HEK293 (cell line): ENCODE data around the gene PKNOX2.

Experiments used
- CTCF ChIA-PET: fragments of 350-600 bp; formaldehyde crosslinking; extraction: SDS; loops from one replicate; lab custom pipeline; 2021; ENCODE audit warnings: antibody characterized with exemption; lab: Yijun Ruan, JAX
- POLR2A ChIA-PET: fragments of 300-600 bp; formaldehyde crosslinking; extraction: SDS; loops from one replicate; lab custom pipeline; 2020; ENCODE audit warnings: antibody characterized with exemption, inconsistent platforms; lab: Yijun Ruan, JAX
- H3K27ac ChIP-seq: fragments of 200-500 bp; sonication (Bioruptor generic); 2 replicates; pipeline ENCODE4 v1.5.1; 2014; ENCODE audit warnings: low read depth, low read length, control low read depth, inconsistent platforms; ENCODE audit errors: extremely low read depth
- H3K36me3 ChIP-seq, 2 experiments: fragments of 200-500 bp in 1 of 2; sonication (Bioruptor generic) in 1 of 2; 1 replicate in 1 of 2; 2 replicates in 1 of 2; pipeline ENCODE4 v1.5.1; 2014 to 2017; ENCODE audit warnings: inconsistent platforms in 2 of 2, low read length in 2 of 2; ENCODE audit not compliant: control insufficient read depth in 2 of 2, insufficient read depth in 1 of 2
- H3K4me1 ChIP-seq: fragments of 200-500 bp; sonication (Bioruptor generic); 2 replicates; pipeline ENCODE4 v1.5.1; 2014; ENCODE audit warnings: mild to moderate bottlenecking, low read length, inconsistent platforms; ENCODE audit not compliant: control insufficient read depth, insufficient read depth
- H3K4me3 ChIP-seq: 2 replicates; pipeline ENCODE4 v1.5.1; 2011; ENCODE audit warnings: low read depth, mild to moderate bottlenecking, control low read depth, low read length, moderate library complexity
- H3K9me3 ChIP-seq: fragments of 200-500 bp; sonication (Bioruptor generic); 2 replicates; pipeline ENCODE4 v1.5.1; 2014; ENCODE audit warnings: low read depth, low read length, inconsistent platforms; ENCODE audit not compliant: control insufficient read depth, insufficient read depth
- GFI1B ChIP-seq: fragments of 450-650 bp; formaldehyde crosslinking; IDR thresholded peaks from 2 replicates; pipeline ENCODE4 v1.5.1; 2016; ENCODE audit warnings: missing biosample characterization, missing genetic modification characterization
- KLF10 ChIP-seq: fragments of 450-650 bp; IDR thresholded peaks from 2 replicates; pipeline ENCODE4 v1.5.1; 2018; ENCODE audit warnings: missing biosample characterization, mild to moderate bottlenecking, missing genetic modification characterization
- OVOL3 ChIP-seq: fragments of 450-650 bp; formaldehyde crosslinking; IDR thresholded peaks from 2 replicates; pipeline ENCODE4 v1.5.1; 2016; ENCODE audit warnings: missing biosample characterization, missing genetic modification characterization
- REPIN1 ChIP-seq: fragments of 450-650 bp; formaldehyde crosslinking; IDR thresholded peaks from 2 replicates; pipeline ENCODE4 v1.5.1; 2017; ENCODE audit warnings: missing biosample characterization, missing genetic modification characterization, low read depth
- ZBTB17 ChIP-seq: fragments of 450-650 bp; formaldehyde crosslinking; IDR thresholded peaks from 2 replicates; pipeline ENCODE4 v1.5.1; 2016; ENCODE audit warnings: missing biosample characterization, missing genetic modification characterization
- ZBTB21 ChIP-seq: fragments of 450-650 bp; formaldehyde crosslinking; IDR thresholded peaks from 2 replicates; pipeline ENCODE4 v1.5.1; 2017; ENCODE audit warnings: missing biosample characterization, missing genetic modification characterization
- ZBTB48 ChIP-seq: fragments of 450-650 bp; formaldehyde crosslinking; IDR thresholded peaks from 2 replicates; pipeline ENCODE4 v1.5.1; 2016; ENCODE audit warnings: missing biosample characterization, missing genetic modification characterization
- ZFHX2 ChIP-seq: fragments of 450-650 bp; formaldehyde crosslinking; conservative IDR thresholded peaks from 2 replicates; pipeline ENCODE4 v1.5.1; 2016; ENCODE audit warnings: missing biosample characterization, missing genetic modification characterization
- ZNF121 ChIP-seq: fragments of 450-650 bp; formaldehyde crosslinking; IDR thresholded peaks from 2 replicates; pipeline ENCODE4 v1.5.1; 2016; ENCODE audit warnings: missing biosample characterization, missing genetic modification characterization
- ZNF132 ChIP-seq: fragments of 450-650 bp; formaldehyde crosslinking; IDR thresholded peaks from 2 replicates; pipeline ENCODE4 v1.5.1; 2017; ENCODE audit warnings: missing biosample characterization, missing genetic modification characterization, borderline replicate concordance
- ZNF184 ChIP-seq: fragments of 450-650 bp; IDR thresholded peaks from 2 replicates; pipeline ENCODE4 v1.5.1; 2018; ENCODE audit warnings: missing biosample characterization, mild to moderate bottlenecking, missing genetic modification characterization
- ZNF26 ChIP-seq: fragments of 450-650 bp; formaldehyde crosslinking; IDR thresholded peaks from 2 replicates; pipeline ENCODE4 v1.5.1; 2016; ENCODE audit warnings: missing biosample characterization, missing genetic modification characterization
- ZNF280D ChIP-seq: fragments of 450-650 bp; formaldehyde crosslinking; IDR thresholded peaks from 2 replicates; pipeline ENCODE4 v1.5.1; 2016; ENCODE audit warnings: missing biosample characterization, missing genetic modification characterization
- ZNF423 ChIP-seq: fragments of 450-650 bp; formaldehyde crosslinking; IDR thresholded peaks from 2 replicates; pipeline ENCODE4 v1.5.1; 2016; ENCODE audit warnings: missing biosample characterization, missing genetic modification characterization
- ZNF473 ChIP-seq: fragments of 450-650 bp; formaldehyde crosslinking; IDR thresholded peaks from 2 replicates; pipeline ENCODE4 v1.5.1; 2017; ENCODE audit warnings: missing biosample characterization, missing genetic modification characterization
- ZNF488 ChIP-seq: fragments of 450-650 bp; formaldehyde crosslinking; IDR thresholded peaks from 2 replicates; pipeline ENCODE4 v1.5.1; 2016; ENCODE audit warnings: missing biosample characterization, missing genetic modification characterization
- ZNF544 ChIP-seq: fragments of 450-650 bp; formaldehyde crosslinking; IDR thresholded peaks from 2 replicates; pipeline ENCODE4 v1.5.0; 2017; ENCODE audit warnings: missing biosample characterization, missing genetic modification characterization
- ZNF560 ChIP-seq: fragments of 450-650 bp; formaldehyde crosslinking; IDR thresholded peaks from 2 replicates; pipeline ENCODE4 v1.5.1; 2017; ENCODE audit warnings: missing biosample characterization, missing genetic modification characterization, borderline replicate concordance
- ZNF571 ChIP-seq: fragments of 450-650 bp; formaldehyde crosslinking; IDR thresholded peaks from 2 replicates; pipeline ENCODE4 v1.5.0; 2017; ENCODE audit warnings: missing biosample characterization, missing genetic modification characterization
- ZNF701 ChIP-seq: fragments of 450-650 bp; formaldehyde crosslinking; IDR thresholded peaks from 2 replicates; pipeline ENCODE4 v1.5.1; 2016; ENCODE audit warnings: missing biosample characterization, missing genetic modification characterization

PKNOX2 gene

GRCh38 chr11:125211191-125211947 lies 46.8 kb downstream of the PKNOX2 start:
- H3K4me1 ChIP-seq: no peaks in the 10 kb centered on the region
- H3K36me3 ChIP-seq: no peaks in the 10 kb centered on the region
- CTCF ChIA-PET: no interaction called here
- peak; percentile 73 for TF ChIP-seq ZBTB17 (tag by site-specific recombination)
- TF ChIP-seq ZNF280D (tag by site-specific recombination): no peak
- TF ChIP-seq ZNF473 (tag by site-specific recombination): no peak
- TF ChIP-seq ZFHX2 (tag by site-specific recombination): no peak
- TF ChIP-seq REPIN1 (tag by site-specific recombination): no peak
- no peak for TF ChIP-seq KLF10 (tag by site-specific recombination)
- TF ChIP-seq, all 188 proteins: peak for 1
- POLR2A ChIA-PET: no interaction called here
- H3K27ac ChIP-seq: no peak overlapping the region
- H3K9me3 ChIP-seq: no peaks in the 10 kb centered on the region
- no peak overlapping the region for H3K4me3 ChIP-seq

- no peak overlapping the region for H3K27ac ChIP-seq
- no peaks in the 10 kb centered on the region for H3K36me3 ChIP-seq
- H3K9me3 ChIP-seq: no peaks in the 10 kb centered on the region
- no peak overlapping the region for H3K4me3 ChIP-seq
- CTCF ChIA-PET: interaction anchor here (1.6 kb wide), 1 partner anchor 133 kb away, joined by 8 read pairs; no protein-coding TSS in a partner anchor
- H3K4me1 ChIP-seq: no peaks in the 10 kb centered on the region
- POLR2A ChIA-PET: no interaction called here
- TF ChIP-seq ZNF560 (no peak), ZNF26 (no peak), ZNF184 (tag by site-specific recombination) (no peak), ZNF544 (tag by site-specific recombination) (no peak), ZNF571 (tag by site-specific recombination) (no peak), GFI1B (tag by site-specific recombination) (no peak), ZNF701 (tag by site-specific recombination) (no peak), ZNF423 (tag by site-specific recombination) (no peak), ZNF121 (tag by site-specific recombination) (no peak), ZBTB21 (tag by site-specific recombination) (no peak), OVOL3 (tag by site-specific recombination) (no peak), ZNF488 (tag by site-specific recombination) (no peak), ZNF132 (tag by site-specific recombination) (no peak), ZBTB48 (tag by site-specific recombination) (no peak)
These were observed 47.4 kb downstream of the PKNOX2 start for GRCh38 chr11:125211948-125212340.
